GM12878 (cell line): ENCODE data around the gene NUBP1. TPM values are rescaled to one million over a fixed set of nuclear protein-coding genes. Genes with fewer than 3 reads are reported as not detected.
A peak's percentile ranks its signal among the peaks of the same experiment; 100 is the strongest.

Experiments used
- ATAC-seq: fragments of 200-7000 bp; cut with Tn5 transposase; 3 replicates; pipeline ENCODE4 v1.9.1; 2020; ENCODE audit warnings: mild to moderate bottlenecking, moderate library complexity
- BruUV-seq: library from RNA; stranded (reverse); fragments of 400-500 nt; replicated peaks from 2 replicates; lab custom pipeline; 2021; lab: Mats Ljungman, UMichigan
- CTCF ChIA-PET: fragments of 300-600 bp; sonication (Branson Sonifier 250); formaldehyde crosslinking; extraction: SDS; loops from one replicate; lab custom pipeline; 2021; ENCODE audit warnings: inconsistent platforms; lab: Yijun Ruan, JAX
- POLR2A ChIA-PET: fragments of 350-600 bp; formaldehyde crosslinking; extraction: SDS; loops from one replicate; lab custom pipeline; 2021; ENCODE audit warnings: inconsistent platforms; lab: Charles Lee
- RAD21 ChIA-PET: fragments of 300-600 bp; sonication (Branson Sonifier 250); formaldehyde crosslinking; loops from one replicate; lab custom pipeline; 2023; ENCODE audit warnings: antibody characterized with exemption; ENCODE audit not compliant: unreplicated experiment; lab: Charles Lee
- SMC1A ChIA-PET: fragments of 300-600 bp; sonication (Branson Sonifier 250); formaldehyde crosslinking; loops from one replicate; lab custom pipeline; 2023; ENCODE audit not compliant: unreplicated experiment, uncharacterized antibody; lab: Charles Lee
- DNase-seq: peaks from one replicate; pipeline ENCODE4 v3.0.0-alpha.2; 2011; ENCODE audit warnings: low read depth, low spot score
- FAIRE-seq: peaks from 3 replicates; lab custom pipeline; 2011; peaks lifted over from hg19 to GRCh38; lab: Jason Lieb, UNC
- H2AFZ ChIP-seq: 2 replicates; pipeline ENCODE4 v1.6.0; 2011; ENCODE audit warnings: low read depth, low read length, control low read depth; ENCODE audit not compliant: control insufficient read depth
- H3K27ac ChIP-seq: 2 replicates; pipeline ENCODE4 v1.5.1; 2011; ENCODE audit warnings: control low read depth; ENCODE audit not compliant: control insufficient read depth, insufficient read depth
- H3K27me3 ChIP-seq, 2 experiments: replicated peaks in 1 of 2; 2 replicates each; pipeline versions ENCODE4 v1.6.0 to v1.6.1; 2011; ENCODE audit warnings: low read length in 1 of 2; ENCODE audit not compliant: control insufficient read depth in 2 of 2, insufficient read depth in 2 of 2
- H3K36me3 ChIP-seq, 2 experiments: 2 replicates each; pipeline ENCODE4 v1.5.1; 2011; ENCODE audit warnings: low read length in 1 of 2; ENCODE audit not compliant: control insufficient read depth in 2 of 2, insufficient read depth in 2 of 2
- H3K4me1 ChIP-seq: 2 replicates; pipeline ENCODE4 v1.6.1; 2011; ENCODE audit warnings: mild to moderate bottlenecking, low read length, moderate library complexity, mixed read lengths; ENCODE audit not compliant: control insufficient read depth, insufficient read depth
- H3K4me2 ChIP-seq: 2 replicates; pipeline ENCODE4 v1.6.0; 2011; ENCODE audit warnings: control low read depth; ENCODE audit not compliant: control insufficient read depth, insufficient read depth
- H3K4me3 ChIP-seq: fragments of 200-600 bp; sonication (generic); 2 replicates; pipeline ENCODE4 v1.5.1; 2016
- H3K79me2 ChIP-seq: 2 replicates; pipeline ENCODE4 v1.6.0; 2011; ENCODE audit warnings: low read length; ENCODE audit not compliant: control insufficient read depth, insufficient read depth
- H3K9ac ChIP-seq: 2 replicates; pipeline ENCODE4 v1.8.0; 2011; ENCODE audit warnings: low read length, control low read depth, mixed read lengths; ENCODE audit not compliant: control insufficient read depth, insufficient read depth
- H3K9me3 ChIP-seq: replicated peaks from 3 replicates; pipeline ENCODE4 v1.5.1; 2011; ENCODE audit warnings: mild to moderate bottlenecking, low read length; ENCODE audit not compliant: control insufficient read depth, insufficient read depth
- H4K20me1 ChIP-seq: 2 replicates; pipeline ENCODE4 v1.6.0; 2011; ENCODE audit not compliant: control insufficient read depth, insufficient read depth
- BHLHE40 ChIP-seq, 2 experiments: fragments of 450-650 bp in 1 of 2; IDR thresholded peaks; 2 replicates each; pipeline ENCODE4 v1.6.1; 2011 to 2017; ENCODE audit warnings: low read depth in 2 of 2, borderline replicate concordance in 1 of 2, improper control_type of control experiment in 1 of 2, low read length in 1 of 2, mild to moderate bottlenecking in 1 of 2
- NFYB ChIP-seq: IDR thresholded peaks from 2 replicates; pipeline ENCODE4 v1.6.1; 2011; ENCODE audit warnings: low read depth, mild to moderate bottlenecking, low read length, improper control_type of control experiment, moderate library complexity; ENCODE audit not compliant: insufficient read depth
- RUNX3 ChIP-seq: IDR thresholded peaks from 2 replicates; pipeline ENCODE4 v1.6.1; 2012; ENCODE audit warnings: low read length, inconsistent platforms
- SIN3A ChIP-seq: IDR thresholded peaks from 2 replicates; pipeline ENCODE4 v1.6.1; 2012; ENCODE audit warnings: low read depth, low read length, improper control_type of control experiment
- TCF3 ChIP-seq: IDR thresholded peaks from 2 replicates; pipeline ENCODE4 v1.6.1; 2012; ENCODE audit warnings: low read depth, mild to moderate bottlenecking, low read length, borderline replicate concordance; ENCODE audit not compliant: insufficient read depth
- YBX1 ChIP-seq: fragments of 450-650 bp; IDR thresholded peaks from 2 replicates; pipeline ENCODE4 v1.6.1; 2016; ENCODE audit warnings: antibody characterized with exemption
- WGBS: methylation state at CpG from one replicate; pipeline ENCODE4 v1.1.6; 2016; ENCODE audit warnings: low lambda C conversion rate; ENCODE audit not compliant: insufficient replicate concordance, insufficient coverage; ENCODE audit errors: missing lambda C conversion rate; 5-methylcytosine and 5-hydroxymethylcytosine counted together
- in situ Hi-C: fragments of 300-500 bp; cut with MboI; formaldehyde crosslinking; loops from 9 replicates; pipeline ENCODE4 v1.14.3; 2018; ENCODE audit warnings: mixed read lengths
- intact Hi-C: fragments of 100-400 bp; cut with micrococcal nuclease; formaldehyde crosslinking; loops from one replicate; pipeline ENCODE4 v1.14.2; 2022; ENCODE audit not compliant: unreplicated experiment
- polyA plus RNA-seq, 11 experiments: library from polyadenylated mRNA; depleted of rRNA in 4 of 11; unstranded in 6 of 11; stranded (reverse) in 5 of 11; fragments of >200 nt; fragmentation: Nextera tagmentation in 4 of 11; fragmentation: Illumina TruSeq in 1 of 11; extraction: Ambion mirVana in 4 of 11; extraction: Trizol in 1 of 11; gene quantifications; 1 replicate in 1 of 11; 2 replicates in 10 of 11; pipeline versions ENCODE4 v1.2.1 to v1.2.3, GENCODE V29; 2011 to 2016; ENCODE audit warnings: inconsistent platforms in 2 of 11, missing spikeins in 2 of 11, low read depth in 1 of 11
- total RNA-seq, 4 experiments: library from RNA; depleted of rRNA in 3 of 4; stranded (reverse); fragments of >200 nt in 3 of 4; fragmentation: Illumina TruSeq in 1 of 4; extraction: Trizol in 1 of 4; gene quantifications; 2 replicates each; pipeline versions ENCODE4 v1.2.1 to v1.2.3, GENCODE V29; 2013 to 2021

The NUBP1 gene
- total and polyA plus RNA-seq, 10 of the 15 experiments (the other 5 are each of a cell fraction or from before 2014, with no cell fraction given): 31.0 to 74.9 (median 58.3) TPM

DNA sequence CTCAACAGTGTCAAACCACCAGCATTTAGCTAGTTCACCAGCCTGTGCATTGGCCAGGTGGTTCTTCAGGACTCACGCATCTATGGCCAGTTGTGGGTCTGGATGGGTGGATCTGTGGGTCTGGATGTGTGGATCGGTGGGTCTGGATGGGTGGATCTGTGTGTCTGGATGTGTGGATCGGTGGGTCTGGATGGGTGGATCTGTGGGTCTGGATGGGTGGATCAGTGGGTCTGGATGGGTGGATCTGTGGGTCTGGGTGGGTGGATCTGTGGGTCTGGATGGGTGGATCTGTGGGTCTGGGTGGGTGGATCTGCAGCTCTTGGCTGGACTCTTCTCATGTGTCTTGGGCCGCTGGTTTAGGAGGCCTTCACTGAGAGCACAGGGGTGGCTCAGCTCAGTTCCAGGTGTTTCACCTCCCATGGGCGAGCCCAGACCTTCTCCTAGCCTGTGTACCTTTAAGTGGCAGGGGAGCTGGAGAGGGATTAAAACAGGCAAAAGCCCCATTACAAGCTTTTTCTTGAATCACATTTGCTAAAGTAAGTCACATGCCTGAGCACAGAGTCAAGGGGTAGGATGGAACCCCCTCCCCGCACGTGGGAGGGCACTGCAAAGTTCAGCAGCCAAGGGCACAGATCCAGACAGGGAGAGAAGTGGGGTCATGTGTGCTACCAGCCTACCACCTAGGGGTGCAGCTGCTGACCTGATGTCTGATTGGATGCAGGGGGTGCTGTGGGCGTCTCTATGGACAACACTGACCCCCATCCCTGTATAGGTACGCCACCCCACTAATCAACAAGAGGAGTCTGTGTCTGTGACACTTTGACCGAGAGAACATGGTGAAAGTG lies 3.4 kb upstream of the NUBP1 start:
- Histone ChIP-seq H3K79me2 (peaks cover 4% of the 10 kb centered on the region), H3K9ac (no peak overlapping the region), H3K27ac (no peak overlapping the region), H3K36me3 (no peaks in the 10 kb centered on the region; a peak in 1 of 4 replicates), H3K9me3 (no peaks in the 10 kb centered on the region), H3K4me1 (peaks cover 50% of the 10 kb centered on the region), H3K4me2 (peak overlapping the region; percentile 6), H3K4me3 (no peak overlapping the region), H4K20me1 (no peaks in the 10 kb centered on the region), H3K27me3 (no peaks in the 10 kb centered on the region), H2AFZ (no peak overlapping the region)
- ChIA-PET SMC1A (interaction anchor here (0.7 to 6.0 kb wide), 25 partner anchors 13 to 210 kb away, joined by 3 to 66 read pairs (median 4); partner anchors contain the start of genes CIITA and CLEC16A), POLR2A (interaction anchor here (0.5 to 4.0 kb wide), 11 partner anchors 13 to 197 kb away, joined by 3 to 25 read pairs (median 3); partner anchors contain the start of gene CIITA), RAD21 (interaction anchor here (0.7 to 5.6 kb wide), 26 partner anchors 11 to 427 kb away, joined by 3 to 65 read pairs (median 4); partner anchors contain the start of gene CIITA), CTCF (interaction anchor here (0.7 to 2.9 kb wide), 17 partner anchors 13 to 225 kb away, joined by 3 to 16 read pairs (median 5); partner anchors contain the start of gene CIITA)
- FAIRE-seq (no peak), DNase-seq (no peak)
- BruUV-seq: no TSS peak
- in situ Hi-C loops: loop anchor here (5.0 to 10.0 kb wide), 7 partner anchors 137 to 1595 kb away; partner anchors contain the start of gene CIITA
- 78% methylated on average over 10 of the region's 10 CpGs for WGBS
- intact Hi-C loops: loop anchor here (2.0 to 5.0 kb wide), 4 partner anchors 73 to 428 kb away; partner anchors contain the start of genes ATF7IP2 and CIITA
- peak; percentile 29; the same call in 1 of the 2 replicates for TF ChIP-seq RUNX3
- no peak for TF ChIP-seq YBX1
- no peak for TF ChIP-seq SIN3A
- no peak for TF ChIP-seq NFYB
- no peak for TF ChIP-seq TCF3
- TF ChIP-seq BHLHE40 (IDR thresholded peaks at IDR 0.05; ENCODE audit: borderline replicate concordance in 1 of 2, low read depth in 2 of 2, low read length in 1 of 2): peak in 1 of 2 experiments; percentile 4; a peak in 1 of 4 replicates
- TF ChIP-seq, all 136 proteins: peak for 2
- ATAC-seq: no peak
